Activated CD8-positive, alpha-beta T cell treated with anti-CD3 and anti-CD28 coated beads for 36 hours (primary cell): ENCODE measurements around the gene CCDC182. TPM values are rescaled to one million over a fixed set of nuclear protein-coding genes. Genes with fewer than 3 reads are reported as not detected.

Experiments
- ATAC-seq: fragments of 200-7000 bp; cut with Tn5 transposase; one replicate; pipeline ENCODE4 v1.10.0; 2021; ENCODE audit warnings: mild to moderate bottlenecking, moderate library complexity
- CTCF ChIA-PET: fragments of 350-600 bp; sonication (Branson Sonifier 250); formaldehyde crosslinking; loops from one replicate; lab custom pipeline; 2021; ENCODE audit warnings: antibody characterized with exemption; lab: Charles Lee
- POLR2A ChIA-PET: fragments of 350-600 bp; sonication (Branson Sonifier 250); formaldehyde crosslinking; loops from one replicate; lab custom pipeline; 2021; ENCODE audit warnings: antibody characterized with exemption; lab: Charles Lee
- DNase-seq: peaks from one replicate; pipeline ENCODE4 v3.0.0-alpha.2; 2020
- H3K27ac Mint-ChIP-seq: one replicate; pipeline ENCODE4 v1.8.0; 2021; ENCODE audit warnings: mild to moderate bottlenecking, mixed read lengths
- H3K27me3 Mint-ChIP-seq: one replicate; pipeline ENCODE4 v1.8.0; 2021; ENCODE audit warnings: mixed read lengths
- H3K36me3 Mint-ChIP-seq: one replicate; pipeline ENCODE4 v1.8.0; 2021; ENCODE audit warnings: low read depth, mixed read lengths
- H3K4me1 Mint-ChIP-seq: one replicate; pipeline ENCODE4 v1.8.0; 2021; ENCODE audit warnings: low read depth, mixed read lengths
- H3K4me3 Mint-ChIP-seq: one replicate; pipeline ENCODE4 v1.8.0; 2021; ENCODE audit warnings: mild to moderate bottlenecking, moderate library complexity, mixed read lengths
- H3K9me3 Mint-ChIP-seq: one replicate; pipeline ENCODE4 v1.8.0; 2021; ENCODE audit warnings: mixed read lengths
- CTCF ChIP-seq: fragments of 200-600 bp; IDR thresholded peaks from one replicate; pipeline ENCODE4 v1.8.0; 2022; ENCODE audit warnings: antibody characterized with exemption, mild to moderate bottlenecking
- intact Hi-C: fragments of 100-400 bp; cut with micrococcal nuclease; formaldehyde crosslinking; loops from one replicate; pipeline ENCODE4 v1.10.0; 2022
- total RNA-seq, 2 experiments: library from RNA; stranded (reverse); gene quantifications; one replicate each; pipeline ENCODE4 v1.2.3, GENCODE V29; 2021

Gene CCDC182
- total RNA-seq, 2 experiments from 2014 or later, result not detected

GRCh38 chr17:57708410-57708809 is 36.7 kb downstream of the CCDC182 start:
- intact Hi-C loops, result no loop called here
- Mint-ChIP-seq H3K4me3 (no peak overlapping the region), H3K27ac (no peak overlapping the region), H3K4me1 (peaks cover 5% of the 10 kb centered on the region), H3K9me3 (peaks cover 6% of the 10 kb centered on the region), H3K27me3 (no peaks in the 10 kb centered on the region), H3K36me3 (no peaks in the 10 kb centered on the region)
- ATAC-seq (no peak), DNase-seq (no peak)
- ChIA-PET POLR2A (no interaction called here), CTCF (interaction anchor here (1.5 kb wide), 1 partner anchor 75 kb away, joined by 4 read pairs; no protein-coding TSS in a partner anchor)
- TF ChIP-seq CTCF, result no peak

- no peak overlapping the region for H3K4me3 Mint-ChIP-seq
- POLR2A ChIA-PET, result no interaction called here
- CTCF ChIA-PET, result interaction anchor here (1.3 to 1.5 kb wide), 2 partner anchors 36 to 76 kb away, joined by 4 read pairs; no protein-coding TSS in a partner anchor
These were observed 37.2 kb downstream of the CCDC182 start for GRCh38 chr17:57707892-57708291.

GRCh38 chr17:57706761-57707160 is 38.3 kb downstream of the CCDC182 start:
- DNase-seq (no peak), ATAC-seq (no peak)
- Mint-ChIP-seq H3K4me3 (no peak overlapping the region), H3K9me3 (peaks cover 6% of the 10 kb centered on the region), H3K4me1 (peaks cover 5% of the 10 kb centered on the region), H3K27ac (no peak overlapping the region), H3K36me3 (no peaks in the 10 kb centered on the region), H3K27me3 (no peaks in the 10 kb centered on the region)
- CTCF ChIA-PET, result interaction anchor here (1.3 kb wide), 1 partner anchor 35 kb away, joined by 4 read pairs; no protein-coding TSS in a partner anchor
- POLR2A ChIA-PET, result no interaction called here
- intact Hi-C loops, result no loop called here
- no peak for TF ChIP-seq CTCF

More at GRCh38 chr17:57707892-57708291, 37.2 kb downstream of the CCDC182 start:
- H3K27me3 Mint-ChIP-seq, result no peaks in the 10 kb centered on the region
- TF ChIP-seq CTCF, result no peak
- H3K4me1 Mint-ChIP-seq, result peaks cover 5% of the 10 kb centered on the region
- peaks cover 6% of the 10 kb centered on the region for H3K9me3 Mint-ChIP-seq
- ATAC-seq, result no peak
- H3K27ac Mint-ChIP-seq, result no peak overlapping the region
- H3K36me3 Mint-ChIP-seq, result no peaks in the 10 kb centered on the region
- no peak for DNase-seq
- intact Hi-C loops, result no loop called here

GRCh38 chr17:57705921-57706695 is 39.0 kb downstream of the CCDC182 start:
- H3K4me3 Mint-ChIP-seq, result no peak overlapping the region
- DNase-seq, result no peak
- H3K9me3 Mint-ChIP-seq, result peaks cover 6% of the 10 kb centered on the region
- H3K36me3 Mint-ChIP-seq, result no peaks in the 10 kb centered on the region
- no peak for TF ChIP-seq CTCF
- H3K27ac Mint-ChIP-seq, result no peak overlapping the region
- ATAC-seq, result no peak
- H3K27me3 Mint-ChIP-seq, result no peaks in the 10 kb centered on the region
- intact Hi-C loops, result no loop called here
- CTCF ChIA-PET, result interaction anchor here (0.9 kb wide), 1 partner anchor 40 kb away, joined by 3 read pairs; no protein-coding TSS in a partner anchor
- peaks cover 5% of the 10 kb centered on the region for H3K4me1 Mint-ChIP-seq
- POLR2A ChIA-PET, result no interaction called here

- no peak for TF ChIP-seq CTCF
- no peaks in the 10 kb centered on the region for H3K36me3 Mint-ChIP-seq
- ChIA-PET POLR2A (no interaction called here), CTCF (no interaction called here)
- ATAC-seq (no peak), DNase-seq (no peak)
- intact Hi-C loops, result no loop called here
- H3K27ac Mint-ChIP-seq, result no peak overlapping the region
- no peaks in the 10 kb centered on the region for H3K27me3 Mint-ChIP-seq
- peaks cover 5% of the 10 kb centered on the region for H3K4me1 Mint-ChIP-seq
- no peak overlapping the region for H3K4me3 Mint-ChIP-seq
- H3K9me3 Mint-ChIP-seq, result peaks cover 3% of the 10 kb centered on the region
These were observed 40.7 kb downstream of the CCDC182 start for GRCh38 chr17:57704448-57704847.
